NCI-H524 treated with DMSO at 0.1 percent for 48 hours (cell line): ENCODE measurements around the gene KLHL1.

Experiments
- DNase-seq: peaks from one replicate; lab custom pipeline; 2025; lab: John Stamatoyannopoulos, UW

The KLHL1 gene

GRCh38 chr13:70014337-70014736 is 93.9 kb downstream of the KLHL1 start:
- DNase-seq = no peak

DNA sequence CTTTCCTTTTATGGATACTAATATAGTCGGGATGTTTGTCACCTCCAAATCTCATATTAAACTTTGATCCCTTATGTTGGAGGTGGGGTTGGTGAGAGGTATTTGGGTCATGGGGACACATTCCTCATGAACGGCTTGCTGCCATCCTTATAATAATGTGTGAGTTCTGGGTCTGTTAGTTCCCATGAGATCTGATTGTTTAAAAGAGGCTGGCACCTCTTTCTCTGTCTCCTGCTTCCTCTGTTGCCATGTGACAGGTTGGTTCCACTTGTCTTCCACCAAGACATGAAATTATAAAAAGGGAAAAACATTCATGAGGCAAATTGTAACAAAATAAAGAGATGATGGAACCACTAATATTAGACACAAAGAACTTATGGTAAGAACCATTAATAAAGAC is 108.4 kb downstream of the KLHL1 start:
- DNase-seq = no peak

- DNase-seq = no peak
These were observed 111.2 kb downstream of the KLHL1 start for GRCh38 chr13:69997061-69997460.

DNA sequence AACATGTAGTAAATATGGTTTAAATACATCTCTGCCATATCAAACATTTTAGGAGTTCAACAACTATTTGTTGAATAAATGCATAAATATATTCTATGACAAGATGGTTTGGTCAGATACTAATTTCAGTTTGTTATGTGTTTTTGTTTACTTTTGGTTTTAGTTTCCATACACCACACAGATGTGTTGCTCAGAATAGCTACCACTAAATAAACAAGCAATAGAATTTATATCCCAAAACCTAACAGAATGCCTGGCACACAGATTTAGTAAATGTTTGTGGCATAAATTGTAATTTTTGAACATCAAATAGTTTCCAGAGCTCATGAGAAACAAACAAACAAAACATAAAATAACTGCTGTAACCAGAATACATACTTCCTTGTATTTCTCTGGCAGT is 127.5 kb downstream of the KLHL1 start:
- no peak for DNase-seq

GRCh38 chr13:69975496-69975895 is 132.8 kb downstream of the KLHL1 start:
- no peak for DNase-seq

- DNase-seq = no peak
These were observed 137.7 kb downstream of the KLHL1 start for GRCh38 chr13:69970520-69970919.

DNA sequence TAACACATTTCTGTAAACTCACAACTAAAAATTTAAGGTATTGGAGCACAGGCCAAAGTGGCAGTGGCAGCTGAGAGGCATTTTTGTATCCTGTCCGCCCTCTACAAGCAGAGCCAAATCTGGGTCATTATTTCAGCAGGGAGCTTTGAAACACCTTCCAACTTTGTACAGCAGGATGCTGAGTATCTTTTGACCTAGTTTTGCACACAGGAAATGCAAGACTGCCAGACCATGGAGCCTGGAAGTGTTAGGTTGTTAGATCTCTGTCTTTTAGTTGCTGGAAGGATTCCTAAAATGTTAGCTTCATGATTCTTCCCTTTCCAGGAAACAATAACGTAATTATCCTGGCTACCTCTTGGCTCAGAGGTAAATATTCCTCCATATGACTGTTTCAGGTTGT is 149.2 kb downstream of the KLHL1 start:
- no peak for DNase-seq

DNA sequence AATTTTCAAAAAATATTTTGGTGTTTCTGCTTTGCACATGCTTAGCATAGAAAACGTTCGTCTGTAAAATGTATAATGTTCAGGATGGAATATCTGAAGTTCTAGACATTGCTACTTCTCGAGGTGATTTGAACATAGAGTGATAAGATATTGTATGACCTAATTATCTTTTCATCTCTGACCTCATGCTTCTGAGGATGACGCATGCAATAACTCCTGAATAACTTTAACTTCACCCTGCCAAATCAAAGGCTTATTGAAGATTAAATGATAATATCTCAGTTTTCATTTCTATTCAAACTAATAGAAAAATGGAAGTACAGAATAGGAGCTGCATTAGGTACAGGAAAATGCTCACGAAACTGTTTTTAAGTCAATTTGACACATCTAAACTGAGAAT is 151.4 kb downstream of the KLHL1 start:
- no peak for DNase-seq

GRCh38 chr13:69956349-69956748 is 151.9 kb downstream of the KLHL1 start:
- DNase-seq = no peak

- no peak for DNase-seq
These were observed 153.0 kb downstream of the KLHL1 start for GRCh38 chr13:69955271-69955670.

- no peak for DNase-seq
These were observed 156.8 kb downstream of the KLHL1 start for GRCh38 chr13:69951412-69951811.

GRCh38 chr13:69950160-69950559 is 158.1 kb downstream of the KLHL1 start:
- no peak for DNase-seq

- no peak for DNase-seq
These were observed 160.2 kb downstream of the KLHL1 start for GRCh38 chr13:69948016-69948415.

GRCh38 chr13:69947582-69947981 is 160.7 kb downstream of the KLHL1 start:
- DNase-seq = no peak

GRCh38 chr13:69946511-69946910 is 161.7 kb downstream of the KLHL1 start:
- DNase-seq = no peak

DNA sequence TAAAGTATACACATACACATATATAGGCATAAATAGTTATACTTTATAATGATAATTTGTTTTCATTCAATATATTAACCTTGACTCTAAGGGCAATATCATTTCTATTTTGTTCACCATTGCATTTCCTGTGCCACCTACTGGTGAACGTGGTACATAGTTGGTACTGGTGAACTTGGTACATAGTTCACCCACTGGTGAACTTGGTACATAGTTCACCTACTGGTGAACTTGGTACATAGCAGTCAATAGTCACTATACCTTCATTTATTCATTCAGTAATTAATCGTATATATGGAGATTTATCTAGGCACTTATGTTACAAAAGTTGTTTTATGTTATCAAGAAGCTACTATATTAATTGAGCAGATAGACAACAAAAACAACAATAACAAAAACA is 173.2 kb downstream of the KLHL1 start:
- no peak for DNase-seq

GRCh38 chr13:69928262-69928661 is 180.0 kb downstream of the KLHL1 start:
- no peak for DNase-seq

GRCh38 chr13:69921156-69921555 is 187.1 kb downstream of the KLHL1 start:
- DNase-seq = peak; percentile 2

DNA sequence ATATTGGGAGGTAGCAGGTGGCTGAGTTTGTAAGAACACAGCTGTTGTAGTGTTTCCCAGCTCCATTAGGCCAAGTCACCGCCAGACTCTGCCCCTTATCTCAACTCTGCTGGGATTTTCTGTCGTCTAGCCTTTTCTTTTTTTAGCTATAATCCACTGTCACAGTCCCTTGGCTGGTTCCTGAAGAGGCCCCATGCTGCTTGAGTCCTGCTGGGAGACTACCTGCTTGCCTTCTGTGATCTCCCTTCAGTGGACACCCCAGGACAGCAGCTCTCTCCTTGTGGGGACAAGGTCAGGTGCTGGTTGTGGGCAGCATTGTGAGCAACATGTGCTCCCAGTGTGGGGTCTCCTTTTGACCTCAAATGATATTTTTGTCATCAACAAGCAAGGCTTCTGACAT is 195.6 kb downstream of the KLHL1 start:
- peak; percentile 85 for DNase-seq

GRCh38 chr13:69910800-69911199 is 197.5 kb downstream of the KLHL1 start:
- no peak for DNase-seq

- no peak for DNase-seq
These were observed 203.5 kb downstream of the KLHL1 start for GRCh38 chr13:69904784-69905183.

DNA sequence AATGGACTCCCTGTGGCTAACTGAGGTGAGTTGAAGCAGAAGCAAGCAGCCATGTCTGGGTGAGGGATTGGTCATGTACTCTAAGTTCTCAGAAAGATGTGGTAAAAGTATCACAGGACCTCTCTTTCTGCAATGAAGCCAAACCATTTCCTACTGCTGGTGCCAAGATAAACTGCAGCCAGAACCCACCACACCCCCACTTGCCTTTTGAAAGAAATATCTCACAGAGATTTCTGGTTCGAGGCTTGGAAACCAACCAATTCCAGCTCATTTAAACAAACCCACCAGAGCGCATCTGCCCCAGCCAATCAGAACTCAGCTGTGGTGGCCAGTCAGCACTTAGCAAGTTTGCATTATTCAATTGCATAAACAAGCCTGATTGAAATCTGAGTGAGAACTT is 205.2 kb downstream of the KLHL1 start:
- DNase-seq = no peak

GRCh38 chr13:69882451-69882850 is 225.8 kb downstream of the KLHL1 start:
- no peak for DNase-seq

DNA sequence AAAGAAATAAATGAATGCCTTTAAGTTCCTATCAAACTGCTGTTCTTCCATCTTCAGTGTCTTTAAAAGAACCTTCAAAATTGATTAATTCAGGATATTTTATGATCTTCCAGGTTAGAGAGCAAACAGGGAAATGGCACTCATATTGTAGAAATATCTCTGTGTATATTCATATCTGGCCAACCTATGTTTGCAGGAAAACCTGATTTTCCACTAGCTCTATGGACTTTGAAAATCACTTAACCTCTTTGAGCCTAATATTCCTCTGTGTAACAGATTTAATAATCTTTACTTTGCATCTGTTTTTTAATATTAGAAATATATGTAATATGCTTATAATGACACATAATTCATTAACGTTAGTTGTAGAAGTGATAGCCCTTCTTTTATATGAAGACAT is 228.3 kb downstream of the KLHL1 start:
- no peak for DNase-seq
